Endothelial cell of umbilical vein (primary cell): ENCODE results near the gene MOB3B. TPM values are rescaled to one million over a fixed set of nuclear protein-coding genes. Genes with fewer than 3 reads are reported as not detected.

ENCODE experiments used
- BruUV-seq: library from RNA; stranded (reverse); fragments of 400-500 nt; replicated peaks from 2 replicates; lab custom pipeline; 2021; lab: Mats Ljungman, UMichigan
- CTCF ChIA-PET: fragments of 300-600, 350-600 bp; sonication (Branson Sonifier 250); formaldehyde crosslinking; loops from one replicate; lab custom pipeline; 2021; ENCODE audit warnings: antibody characterized with exemption, inconsistent platforms; lab: Charles Lee
- POLR2A ChIA-PET: fragments of 300-600, 350-600 bp; sonication (Branson Sonifier 250); formaldehyde crosslinking; loops from one replicate; lab custom pipeline; 2021; ENCODE audit warnings: antibody characterized with exemption, inconsistent platforms; lab: Charles Lee
- DNase-seq: peaks from one replicate; pipeline ENCODE4 v3.0.0-alpha.2; 2011; ENCODE audit warnings: low read depth, low spot score
- FAIRE-seq: peaks from 2 replicates; lab custom pipeline; 2011; peaks lifted over from hg19 to GRCh38; lab: Jason Lieb, UNC
- H2AFZ ChIP-seq: 2 replicates; pipeline ENCODE4 v1.6.0; 2012; ENCODE audit warnings: low read depth, low read length, control low read depth, inconsistent platforms
- H3K27ac ChIP-seq: 2 replicates; pipeline ENCODE4 v1.5.1; 2011; ENCODE audit warnings: low read depth, mild to moderate bottlenecking, control low read depth, low read length, moderate library complexity; ENCODE audit not compliant: insufficient read depth
- H3K27me3 ChIP-seq, 2 experiments: 2 replicates each; pipeline versions ENCODE4 v1.6.0 to v1.6.1; 2011; ENCODE audit warnings: low read length in 2 of 2, mixed read lengths in 1 of 2; ENCODE audit not compliant: control insufficient read depth in 2 of 2, insufficient read depth in 2 of 2
- H3K36me3 ChIP-seq, 2 experiments: 2 replicates in 1 of 2; 3 replicates in 1 of 2; pipeline ENCODE4 v1.5.1; 2011; ENCODE audit warnings: low read length in 2 of 2, mild to moderate bottlenecking in 1 of 2, moderate library complexity in 1 of 2; ENCODE audit not compliant: control insufficient read depth in 2 of 2, insufficient read depth in 2 of 2; ENCODE audit errors: extremely low read depth in 1 of 2
- H3K4me1 ChIP-seq: 3 replicates; pipeline ENCODE4 v1.5.1; 2011; ENCODE audit warnings: mild to moderate bottlenecking, low read length; ENCODE audit not compliant: control insufficient read depth, insufficient read depth; ENCODE audit errors: extremely low read depth
- H3K4me2 ChIP-seq: 2 replicates; pipeline ENCODE4 v1.6.1; 2011; ENCODE audit warnings: low read length, control low read depth, mixed read lengths; ENCODE audit not compliant: insufficient read depth
- H3K4me3 ChIP-seq, 3 experiments: fragments of 200-600 bp in 1 of 3; sonication (generic), shearing (Covaris generic) in 1 of 3; replicated peaks in 1 of 3; 2 replicates each; pipeline ENCODE4 v1.5.1; 2011 to 2016; ENCODE audit warnings: control low read depth in 3 of 3, low read length in 3 of 3, mild to moderate bottlenecking in 2 of 3, inconsistent platforms in 1 of 3, low read depth in 1 of 3, moderate library complexity in 1 of 3; ENCODE audit not compliant: insufficient read depth in 1 of 3
- H3K79me2 ChIP-seq: 2 replicates; pipeline ENCODE4 v1.6.0; 2012; ENCODE audit warnings: low read length, inconsistent platforms; ENCODE audit not compliant: control insufficient read depth, insufficient read depth
- H3K9ac ChIP-seq: replicated peaks from 2 replicates; pipeline ENCODE3; 2011; ENCODE audit warnings: low read length, control low read depth; ENCODE audit not compliant: insufficient read depth; ENCODE audit errors: extremely low read depth
- H3K9me1 ChIP-seq: replicated peaks from 3 replicates; pipeline ENCODE4 v1.6.0; 2011; ENCODE audit warnings: mild to moderate bottlenecking, low read length; ENCODE audit not compliant: control insufficient read depth, insufficient read depth; ENCODE audit errors: extremely low read depth
- H3K9me3 ChIP-seq: replicated peaks from 2 replicates; pipeline ENCODE4 v1.5.1; 2012; ENCODE audit warnings: low read length, inconsistent platforms; ENCODE audit not compliant: control insufficient read depth, insufficient read depth
- H4K20me1 ChIP-seq: replicated peaks from 2 replicates; pipeline ENCODE3; 2011; ENCODE audit warnings: mild to moderate bottlenecking, low read length; ENCODE audit not compliant: control insufficient read depth, insufficient read depth; ENCODE audit errors: extremely low read depth
- EZH2 ChIP-seq: IDR thresholded peaks from 2 replicates; pipeline ENCODE4 v1.6.1; 2012; ENCODE audit warnings: borderline replicate concordance, low read depth, mild to moderate bottlenecking, moderate library complexity, low read length, inconsistent platforms; ENCODE audit not compliant: severe bottlenecking
- FOS ChIP-seq: IDR thresholded peaks from 2 replicates; pipeline ENCODE4 v1.6.1; 2011; ENCODE audit warnings: mild to moderate bottlenecking, low read length, moderate library complexity, borderline replicate concordance; ENCODE audit not compliant: insufficient read depth
- GATA2 ChIP-seq: IDR thresholded peaks from 2 replicates; pipeline ENCODE4 v1.7.0; 2011; ENCODE audit warnings: low read depth, mild to moderate bottlenecking, moderate library complexity, mixed read lengths, low read length; ENCODE audit not compliant: insufficient read length, insufficient read depth
- JUN ChIP-seq: IDR thresholded peaks from 2 replicates; pipeline ENCODE4 v1.6.1; 2011; ENCODE audit warnings: borderline replicate concordance, low read depth; ENCODE audit not compliant: insufficient read length, insufficient read depth
- MYC ChIP-seq: IDR thresholded peaks from one replicate; pipeline ENCODE4 v1.6.1; 2011; ENCODE audit warnings: mild to moderate bottlenecking, low read depth, low read length
- POLR2A ChIP-seq: IDR thresholded peaks from 2 replicates; pipeline ENCODE4 v1.6.1; 2012; ENCODE audit warnings: low read depth, mild to moderate bottlenecking, control low read depth, low read length
- POLR2AphosphoS5 ChIP-seq: IDR thresholded peaks from 2 replicates; pipeline ENCODE4 v1.6.1; 2012; ENCODE audit warnings: low read depth, mild to moderate bottlenecking, control low read depth, low read length, moderate library complexity; ENCODE audit not compliant: insufficient read depth
- dilution Hi-C: fragments of 300-500 bp; cut with MboI; formaldehyde crosslinking; loops from one replicate; pipeline ENCODE4 v1.15.0; 2019; ENCODE audit warnings: low sequenced_read_pairs; ENCODE audit not compliant: extremely low pct_ligation_motif_present
- intact Hi-C: fragments of 100-400 bp; cut with micrococcal nuclease; formaldehyde crosslinking; loops from one replicate; pipeline ENCODE4 v1.10.0; 2022
- polyA plus RNA-seq, 4 experiments: library from polyadenylated mRNA; depleted of rRNA in 3 of 4; stranded (reverse) in 3 of 4; unstranded in 1 of 4; fragments of >200 nt; gene quantifications; 2 replicates each; pipeline versions ENCODE4 v1.2.1 to v1.2.3, GENCODE V29; 2011 to 2012; ENCODE audit warnings: missing spikeins in 1 of 4
- total RNA-seq: library from RNA; stranded (reverse); gene quantifications from 2 replicates; pipeline ENCODE4 v1.2.3, GENCODE V29; 2021
- TF ChIP-seq, protein P1 (sequence below): IDR thresholded peaks from 2 replicates; pipeline ENCODE4 v1.6.1; 2011; ENCODE audit not compliant: insufficient read depth, insufficient read length
- TF ChIP-seq, protein P2 (sequence below), 2 donors: IDR thresholded peaks; 1 replicate in 1 of 2; 2 replicates in 1 of 2; pipeline ENCODE4 v1.5.1; 2011; ENCODE audit warnings: low read length in 2 of 2, mild to moderate bottlenecking in 2 of 2, moderate library complexity in 2 of 2, control low read depth in 1 of 2, inconsistent platforms in 1 of 2, low read depth in 1 of 2; ENCODE audit not compliant: insufficient read depth in 1 of 2; ENCODE audit errors: extremely low read depth in 1 of 2

MOB3B gene
- total and polyA plus RNA-seq, 2 donors (not counting 3 experiments of a cell fraction or from before 2014, with no cell fraction given) = 0.03 TPM; not detected in 1

DNA sequence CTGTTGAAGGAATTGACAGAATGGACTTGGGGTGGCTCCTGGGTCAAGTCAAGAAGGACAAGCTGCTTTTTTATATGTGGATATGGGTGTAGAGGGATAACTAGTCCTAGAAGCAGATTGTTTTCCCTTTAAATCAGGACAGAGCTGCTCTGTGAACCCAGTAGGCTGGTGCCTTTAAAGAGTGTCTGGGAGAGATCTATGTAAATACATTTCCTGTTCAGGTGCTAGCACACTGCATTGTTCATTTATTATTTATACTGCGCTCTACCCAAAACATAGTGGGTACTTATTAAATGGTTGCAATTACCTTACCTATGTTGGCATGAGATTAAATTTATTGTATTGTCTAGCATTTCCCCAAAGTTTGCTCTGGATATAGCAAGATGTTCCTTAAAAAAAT, 146.1 kb downstream of the MOB3B start:
- no peak overlapping the region for H3K4me2 ChIP-seq
- H3K9me1 ChIP-seq = no peaks in the 10 kb centered on the region
- no peaks in the 10 kb centered on the region for H3K79me2 ChIP-seq
- H4K20me1 ChIP-seq = no peaks in the 10 kb centered on the region
- DNase-seq = no peak
- dilution Hi-C loops (no loop called here), intact Hi-C loops (no loop called here)
- no peak overlapping the region for H3K9ac ChIP-seq
- TF ChIP-seq GATA2 = no peak
- no peak for TF ChIP-seq JUN
- TF ChIP-seq MYC = no peak
- TF ChIP-seq, protein P1, sequence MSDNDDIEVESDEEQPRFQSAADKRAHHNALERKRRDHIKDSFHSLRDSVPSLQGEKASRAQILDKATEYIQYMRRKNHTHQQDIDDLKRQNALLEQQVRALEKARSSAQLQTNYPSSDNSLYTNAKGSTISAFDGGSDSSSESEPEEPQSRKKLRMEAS = no peak
- no peak for TF ChIP-seq EZH2
- TF ChIP-seq FOS = no peak
- no peak for TF ChIP-seq POLR2A
- TF ChIP-seq POLR2AphosphoS5 = no peak
- TF ChIP-seq, protein P2, sequence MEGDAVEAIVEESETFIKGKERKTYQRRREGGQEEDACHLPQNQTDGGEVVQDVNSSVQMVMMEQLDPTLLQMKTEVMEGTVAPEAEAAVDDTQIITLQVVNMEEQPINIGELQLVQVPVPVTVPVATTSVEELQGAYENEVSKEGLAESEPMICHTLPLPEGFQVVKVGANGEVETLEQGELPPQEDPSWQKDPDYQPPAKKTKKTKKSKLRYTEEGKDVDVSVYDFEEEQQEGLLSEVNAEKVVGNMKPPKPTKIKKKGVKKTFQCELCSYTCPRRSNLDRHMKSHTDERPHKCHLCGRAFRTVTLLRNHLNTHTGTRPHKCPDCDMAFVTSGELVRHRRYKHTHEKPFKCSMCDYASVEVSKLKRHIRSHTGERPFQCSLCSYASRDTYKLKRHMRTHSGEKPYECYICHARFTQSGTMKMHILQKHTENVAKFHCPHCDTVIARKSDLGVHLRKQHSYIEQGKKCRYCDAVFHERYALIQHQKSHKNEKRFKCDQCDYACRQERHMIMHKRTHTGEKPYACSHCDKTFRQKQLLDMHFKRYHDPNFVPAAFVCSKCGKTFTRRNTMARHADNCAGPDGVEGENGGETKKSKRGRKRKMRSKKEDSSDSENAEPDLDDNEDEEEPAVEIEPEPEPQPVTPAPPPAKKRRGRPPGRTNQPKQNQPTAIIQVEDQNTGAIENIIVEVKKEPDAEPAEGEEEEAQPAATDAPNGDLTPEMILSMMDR (IDR thresholded peaks at IDR 0.05; ENCODE audit: extremely low read depth in 1 of 2, insufficient read depth in 1 of 2, low read depth in 1 of 2, low read length in 2 of 2) = no peak
- H2AFZ ChIP-seq = no peak overlapping the region
- no peaks in the 10 kb centered on the region for H3K4me1 ChIP-seq
- H3K27ac ChIP-seq = no peak overlapping the region
- ChIA-PET POLR2A (no interaction called here), CTCF (no interaction called here)
- FAIRE-seq = no peak
- H3K36me3 ChIP-seq = no peaks in the 10 kb centered on the region
- no TSS peak for BruUV-seq
- H3K4me3 ChIP-seq = no peak overlapping the region
- H3K9me3 ChIP-seq = no peaks in the 10 kb centered on the region
- peaks cover 6 to 18% of the 10 kb centered on the region in 2 experiments for H3K27me3 ChIP-seq
